ENCODE measurements around the gene CERS5.

GRCh38 chr12:50079771-50080170, 87.4 kb downstream of the CERS5 start:
- TF ChIP-seq SUZ12 (IDR thresholded peaks at IDR 0.05; ENCODE audit: extremely low read depth, insufficient read depth, insufficient read length): no peak
- TF ChIP-seq YY1 (IDR thresholded peaks at IDR 0.05; ENCODE audit: insufficient read depth, insufficient read length): no peak

Data from NT2/D1 (cell line).